Left colon (tissue), 2 donors: ENCODE data around the gene TRAF5. TPM values are rescaled to one million over a fixed set of nuclear protein-coding genes. Genes with fewer than 3 reads are reported as not detected.
A peak's percentile ranks its signal among the peaks of the same experiment; 100 is the strongest.
"Not testable (repeated sequence)": the region's sequence is repeated elsewhere in the genome, so short reads cannot be mapped to it uniquely, and the experiment has no call there.

Experiments
- ATAC-seq: fragments of 200-7000 bp; cut with Tn5 transposase; one replicate; pipeline ENCODE4 v1.9.1; 2020; ENCODE audit warnings: mild to moderate bottlenecking, moderate library complexity
- DNase-seq, 2 donors: peaks; one replicate each; pipeline ENCODE4 v3.0.0-alpha.2; 2020
- intact Hi-C, 2 donors: fragments of 100-400 bp; cut with DNase I in 1 of 2; cut with micrococcal nuclease in 1 of 2; formaldehyde crosslinking; loops; one replicate each; pipeline versions ENCODE4 v1.11.2 to v1.14.0; 2022; cut with DNase I, micrococcal nuclease
- total RNA-seq, 2 donors: library from RNA; stranded (reverse); fragmentation: NEBNext Ultra II Directional; extraction: Animal tissue kit (Norgen Biotek cat#: 25700); gene quantifications; one replicate each; pipeline ENCODE4 v1.2.1, GENCODE V29; 2021
- donor health status: DM: no; HTN: no; CAD: no.
- donor health status: DM: yes; HTN: yes; CAD: no.

TRAF5 gene
- total RNA-seq, 2 donors from 2014 or later: 15.0 to 16.2 TPM

DNA sequence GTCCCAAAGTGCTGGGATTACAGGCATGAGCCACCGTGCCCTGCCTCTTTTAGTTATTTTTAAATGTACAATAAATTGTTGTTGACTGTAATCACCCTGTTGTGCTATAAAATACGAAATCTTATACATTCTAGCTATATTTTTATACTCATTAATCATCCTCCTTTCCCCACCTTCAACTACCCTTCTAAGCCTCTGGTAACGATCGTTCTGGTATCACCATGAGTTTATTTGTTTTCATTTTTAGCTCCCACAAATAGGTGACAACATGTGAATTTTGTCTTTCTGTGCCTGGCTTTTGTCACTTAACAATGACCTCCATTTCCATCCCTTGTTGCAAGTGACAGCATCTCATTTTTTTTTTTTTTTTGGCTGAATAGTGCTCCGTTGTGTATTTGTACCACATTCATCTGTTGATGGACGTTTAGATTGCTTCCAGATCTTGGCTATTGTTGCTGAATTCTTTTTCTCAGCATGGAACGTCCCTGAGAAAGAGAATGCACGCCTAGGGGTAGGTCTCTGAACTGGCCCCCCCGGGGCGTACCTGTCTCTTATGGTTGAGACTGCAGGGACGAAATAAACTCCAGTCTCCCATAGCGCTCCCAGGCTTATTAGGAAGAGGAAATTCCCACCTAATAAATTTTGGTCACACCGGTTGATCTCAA, 71.8 kb downstream of the TRAF5 start:
- intact Hi-C loops, DNase-seq, ATAC-seq: not testable (repeated sequence)

DNA sequence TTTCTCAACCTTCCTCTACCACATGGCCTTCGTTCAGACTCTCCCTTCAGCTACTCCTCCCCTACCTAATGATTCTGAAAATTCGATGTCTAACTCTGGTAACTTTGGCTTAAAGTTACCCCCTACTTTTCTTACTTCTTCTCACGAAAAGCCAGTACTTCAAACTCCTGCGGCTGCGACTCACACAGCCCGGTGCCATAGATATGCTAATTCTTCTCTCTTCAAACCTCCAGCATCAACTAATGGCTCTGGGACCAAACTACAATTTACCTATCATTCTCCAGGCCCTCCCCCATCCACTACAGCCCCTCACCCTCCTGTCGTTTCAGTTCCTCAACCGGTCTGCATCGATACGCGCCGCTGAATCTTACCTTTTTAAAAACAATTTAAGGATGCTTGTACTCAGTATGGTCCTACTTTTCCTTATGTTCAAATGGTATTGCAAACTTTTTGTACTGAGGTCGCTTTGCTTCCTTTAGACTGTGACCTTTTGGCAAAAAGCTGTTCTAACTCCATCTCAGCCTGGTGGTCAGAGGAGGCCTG, 73.3 kb downstream of the TRAF5 start:
- ATAC-seq, intact Hi-C loops, DNase-seq: not testable (repeated sequence)

DNA sequence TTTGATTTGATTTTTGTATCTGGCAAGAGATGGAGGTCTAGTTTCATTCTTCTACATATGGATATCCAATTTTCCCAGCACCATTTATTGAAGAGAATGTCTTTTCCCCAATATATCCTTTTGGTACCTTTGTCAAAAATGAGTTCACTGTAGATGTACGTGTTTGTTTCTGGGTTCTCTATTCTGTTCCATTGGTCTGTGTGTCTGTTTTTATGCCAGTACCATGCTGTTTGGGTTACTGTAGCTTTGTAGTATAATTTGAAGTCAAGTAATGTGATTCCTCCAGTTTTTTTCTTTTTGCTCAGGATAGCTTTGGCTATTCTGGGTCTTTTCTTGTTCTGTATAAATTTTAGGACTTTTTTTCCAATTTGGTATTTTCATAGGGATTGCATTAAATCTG, 75.1 kb downstream of the TRAF5 start:
- intact Hi-C loops, DNase-seq, ATAC-seq: not testable (repeated sequence)

- intact Hi-C loops, ATAC-seq, DNase-seq: not testable (repeated sequence)
Measured at GRCh38 chr1:211406086-211406485, 79.5 kb downstream of the TRAF5 start.

- DNase-seq: peak in 1 of 2 donors; percentile 70
- ATAC-seq, intact Hi-C loops: not testable (repeated sequence)
Measured at GRCh38 chr1:211407749-211408148, 81.1 kb downstream of the TRAF5 start.

DNA sequence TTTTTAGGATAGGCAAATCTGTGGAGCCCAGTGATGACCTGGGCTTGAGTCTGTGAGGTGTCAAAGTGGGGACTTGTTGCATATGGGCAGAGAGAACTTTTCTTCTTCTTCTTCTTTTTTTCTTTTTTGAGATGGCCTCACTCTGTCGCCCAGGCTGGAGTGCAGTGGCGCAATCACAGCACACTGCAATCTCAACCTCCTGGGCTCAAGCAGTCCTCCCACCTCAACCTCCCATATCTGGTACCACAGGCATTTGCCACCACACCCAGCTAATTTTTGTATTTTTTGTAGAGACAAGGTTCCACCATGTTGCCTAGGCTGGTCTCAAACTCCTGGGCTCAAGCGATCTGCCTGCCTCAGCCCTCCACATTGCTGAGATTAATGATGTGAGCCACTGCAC, 85.0 kb downstream of the TRAF5 start:
- DNase-seq: no peak
- no peak for ATAC-seq
- intact Hi-C loops: no loop called here

GRCh38 chr1:211415700-211416099, 89.1 kb downstream of the TRAF5 start:
- intact Hi-C loops: no loop called here
- ATAC-seq (no peak), DNase-seq (no peak)

DNA sequence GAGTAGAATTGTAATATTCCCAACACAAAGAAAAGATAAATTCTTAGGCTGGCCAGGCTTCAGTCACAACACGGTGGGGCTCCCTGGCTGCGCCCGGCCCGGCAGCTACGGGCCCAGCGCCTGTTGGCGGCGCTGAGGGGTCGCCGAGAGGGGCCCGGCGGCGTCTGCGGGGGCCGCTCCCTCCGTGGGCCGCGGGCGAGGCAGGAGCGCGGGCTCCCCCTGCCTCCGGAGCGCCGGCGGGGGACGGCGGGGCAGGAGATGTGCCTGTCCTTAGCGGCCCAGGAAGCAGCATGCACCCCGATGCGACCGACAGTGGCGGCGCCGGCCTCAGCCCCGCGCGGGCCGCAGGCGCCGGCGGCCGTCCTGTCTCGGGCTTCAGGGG, 89.6 kb downstream of the TRAF5 start:
- ATAC-seq (peak; percentile 72), DNase-seq (peak in 1 of 2 donors; percentile 27)
- intact Hi-C loops: not testable (repeated sequence)

- DNase-seq: peak in 1 of 2 donors; percentile 44
Measured at GRCh38 chr1:211416628-211417323, 90.1 kb downstream of the TRAF5 start.

DNA sequence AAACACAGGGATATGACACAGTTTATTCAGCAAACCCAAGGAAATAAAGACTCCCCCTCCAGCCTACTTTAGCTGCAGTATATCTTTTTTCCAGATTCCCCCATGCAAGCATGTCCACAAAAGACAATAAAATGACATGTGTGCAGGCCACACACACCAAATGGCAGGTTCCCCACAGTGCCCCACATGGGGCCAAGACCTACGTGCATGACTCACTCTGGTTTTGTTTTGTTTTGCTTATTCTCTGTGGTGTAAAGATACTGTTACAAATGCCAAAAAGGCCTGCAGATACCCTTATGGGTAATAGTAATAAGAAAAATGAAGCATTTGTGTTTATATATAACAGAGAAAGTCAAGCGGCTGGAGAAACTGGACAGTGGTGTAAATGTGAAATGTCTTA, 93.8 kb downstream of the TRAF5 start:
- ATAC-seq: no peak
- intact Hi-C loops: no loop called here
- DNase-seq: no peak

More at GRCh38 chr1:211416628-211417323, 90.1 kb downstream of the TRAF5 start:
- intact Hi-C loops: not testable (repeated sequence)
- ATAC-seq: peak; percentile 86

DNA sequence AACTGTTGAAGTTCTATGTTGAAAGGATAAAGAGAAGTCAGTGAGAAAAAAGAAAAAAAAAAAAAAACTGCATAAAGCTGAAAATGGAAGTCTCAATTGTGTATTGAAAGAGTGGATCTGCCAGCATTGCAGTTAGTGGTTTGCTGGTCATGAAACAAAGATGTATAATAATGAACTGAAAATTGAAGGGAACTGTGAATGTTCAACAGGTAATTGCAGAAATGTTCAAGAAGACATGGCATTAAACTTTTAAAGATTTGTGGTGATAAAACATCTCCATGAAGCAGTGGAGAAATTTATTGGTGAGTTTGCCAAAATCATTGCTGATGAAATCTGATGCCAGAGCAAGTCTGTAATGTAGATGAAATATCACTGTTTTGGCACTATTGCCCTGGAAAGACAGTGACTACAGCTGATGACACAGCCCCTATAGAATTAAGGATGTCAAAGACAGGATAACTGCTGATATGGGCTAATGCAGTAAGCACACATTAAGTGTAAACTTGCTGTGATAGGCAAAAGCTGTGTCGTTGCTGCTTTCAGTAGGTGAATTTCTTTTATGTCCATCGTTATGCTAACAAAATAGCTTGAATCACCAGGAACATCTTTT, 94.3 kb downstream of the TRAF5 start:
- intact Hi-C loops: no loop called here
- no peak for DNase-seq
- ATAC-seq: no peak

- DNase-seq (no peak), ATAC-seq (no peak)
- intact Hi-C loops: no loop called here
Measured at GRCh38 chr1:211424018-211424417, 97.4 kb downstream of the TRAF5 start.

Other genes starting within 250 kb of the TRAF5 start
- under 1 TPM; 0.27 to 0.70 TPM for gene KCNH1, start 192.7 kb upstream of the TRAF5 start, total RNA-seq
- gene RCOR3, start 67.5 kb upstream of the TRAF5 start, total RNA-seq: 10 to 100 TPM; 40.6 to 45.6 TPM
- gene RD3, start 165.3 kb downstream of the TRAF5 start, total RNA-seq: not detected